22Rv1 (cell line): ENCODE data around the gene TSKU.
A peak's percentile ranks its signal among the peaks of the same experiment; 100 is the strongest.

ENCODE experiments used
- H3K27ac ChIP-seq: fragments of 450-650 bp; 2 replicates; pipeline ENCODE4 v1.5.1; 2017
- CTCF ChIP-seq: fragments of 450-650 bp; IDR thresholded peaks from 2 replicates; pipeline ENCODE4 v1.5.1; 2017; ENCODE audit warnings: mild to moderate bottlenecking
- ZFX ChIP-seq: fragments of 450-650 bp; IDR thresholded peaks from 2 replicates; pipeline ENCODE4 v1.6.1; 2017; ENCODE audit warnings: antibody characterized with exemption, borderline replicate concordance

Gene TSKU

GRCh38 chr11:76795290-76795935 is 12.3 kb downstream of the TSKU start:
- peak overlapping the region; percentile 100 for H3K27ac ChIP-seq
- TF ChIP-seq ZFX: no peak
- no peak for TF ChIP-seq CTCF

- peak overlapping the region; percentile 100 for H3K27ac ChIP-seq
- TF ChIP-seq CTCF (no peak), ZFX (no peak)
These were observed 12.8 kb downstream of the TSKU start for GRCh38 chr11:76795936-76796441.

- peak overlapping the region; percentile 100 for H3K27ac ChIP-seq
- TF ChIP-seq CTCF: no peak
- TF ChIP-seq ZFX: no peak
These were observed 13.5 kb downstream of the TSKU start for GRCh38 chr11:76796511-76797198.

- TF ChIP-seq CTCF (no peak), ZFX (no peak)
- peak overlapping the region; percentile 100 for H3K27ac ChIP-seq
These were observed 14.4 kb downstream of the TSKU start for GRCh38 chr11:76797341-76798201.

GRCh38 chr11:76798202-76798581 is 15.0 kb downstream of the TSKU start:
- peak overlapping the region; percentile 100 for H3K27ac ChIP-seq
- TF ChIP-seq ZFX: no peak
- no peak for TF ChIP-seq CTCF

- TF ChIP-seq CTCF: no peak
- TF ChIP-seq ZFX: no peak
- H3K27ac ChIP-seq: peak overlapping the region; percentile 100
These were observed 15.5 kb downstream of the TSKU start for GRCh38 chr11:76798671-76799065.
